Activated naive CD4-positive, alpha-beta T cell treated with anti-CD3 and anti-CD28 coated beads, Interleukin-2, amount 50 U/mL, for 24 hours (primary cell): ENCODE results near the gene ITPR1.
A peak's percentile ranks its signal among the peaks of the same experiment; 100 is the strongest.

Experiments used
- H3K27ac Mint-ChIP-seq: one replicate; pipeline ENCODE4 v1.8.0; 2021; ENCODE audit warnings: mild to moderate bottlenecking, mixed read lengths
- H3K27me3 Mint-ChIP-seq: one replicate; pipeline ENCODE4 v1.8.0; 2021; ENCODE audit warnings: mixed read lengths
- H3K36me3 Mint-ChIP-seq: one replicate; pipeline ENCODE4 v1.8.0; 2021; ENCODE audit warnings: mixed read lengths
- H3K4me1 Mint-ChIP-seq: one replicate; pipeline ENCODE4 v1.8.0; 2021; ENCODE audit warnings: mixed read lengths
- H3K4me3 Mint-ChIP-seq: one replicate; pipeline ENCODE4 v1.8.0; 2021; ENCODE audit warnings: mild to moderate bottlenecking, mixed read lengths
- H3K9me3 Mint-ChIP-seq: one replicate; pipeline ENCODE4 v1.8.0; 2021; ENCODE audit warnings: mixed read lengths

The ITPR1 gene

GRCh38 chr3:4672725-4673275 is 179.7 kb downstream of the ITPR1 start:
- no peaks in the 10 kb centered on the region for H3K4me1 Mint-ChIP-seq
- H3K9me3 Mint-ChIP-seq: no peaks in the 10 kb centered on the region
- H3K36me3 Mint-ChIP-seq: peaks cover 30% of the 10 kb centered on the region
- no peak overlapping the region for H3K4me3 Mint-ChIP-seq
- no peak overlapping the region for H3K27ac Mint-ChIP-seq
- no peaks in the 10 kb centered on the region for H3K27me3 Mint-ChIP-seq

DNA sequence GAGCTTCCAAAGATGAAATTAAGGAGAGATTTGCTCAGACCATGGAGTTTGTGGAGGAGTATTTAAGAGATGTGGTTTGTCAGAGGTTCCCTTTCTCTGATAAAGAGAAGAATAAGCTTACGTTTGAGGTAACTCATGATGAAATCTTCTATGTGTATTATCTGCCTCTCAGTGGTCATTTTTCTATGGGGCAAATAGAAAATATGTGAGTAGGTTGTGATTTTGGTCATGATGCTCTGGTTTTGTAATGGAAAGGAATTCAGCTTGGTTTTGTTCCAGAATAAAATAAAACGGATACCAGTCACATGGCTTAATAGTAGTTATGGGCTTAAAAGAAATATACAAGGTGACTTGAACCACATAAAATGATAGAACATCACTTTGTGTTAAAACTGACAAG is 181.1 kb downstream of the ITPR1 start:
- Mint-ChIP-seq H3K9me3 (no peaks in the 10 kb centered on the region), H3K36me3 (peaks cover 36% of the 10 kb centered on the region), H3K4me1 (no peaks in the 10 kb centered on the region), H3K27ac (no peak overlapping the region), H3K27me3 (no peaks in the 10 kb centered on the region), H3K4me3 (no peak overlapping the region)

GRCh38 chr3:4675704-4676103 is 182.6 kb downstream of the ITPR1 start:
- H3K36me3 Mint-ChIP-seq: peaks cover 33% of the 10 kb centered on the region
- no peaks in the 10 kb centered on the region for H3K9me3 Mint-ChIP-seq
- no peak overlapping the region for H3K27ac Mint-ChIP-seq

DNA sequence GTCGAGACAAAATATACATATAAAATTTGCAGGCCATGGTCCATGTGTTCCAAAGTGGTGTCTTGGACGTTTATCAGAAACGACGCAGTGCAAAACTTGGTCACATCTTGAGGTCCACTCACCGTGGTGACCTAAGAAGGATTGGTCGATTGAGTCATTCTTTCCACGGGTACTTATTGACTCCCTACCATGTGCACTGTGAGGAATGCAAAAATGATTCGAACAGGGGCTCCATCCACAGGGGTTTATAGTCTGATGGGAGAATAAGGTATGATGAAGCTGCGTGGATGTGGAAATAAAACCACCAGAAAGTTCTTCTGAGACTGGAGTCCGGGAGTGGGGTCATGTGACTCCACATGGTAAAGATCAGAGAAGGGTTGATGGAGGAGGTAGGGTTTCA is 185.2 kb downstream of the ITPR1 start:
- peaks cover 32% of the 10 kb centered on the region for H3K36me3 Mint-ChIP-seq
- no peaks in the 10 kb centered on the region for H3K4me1 Mint-ChIP-seq
- H3K27me3 Mint-ChIP-seq: no peaks in the 10 kb centered on the region
- no peak overlapping the region for H3K4me3 Mint-ChIP-seq
- H3K9me3 Mint-ChIP-seq: no peaks in the 10 kb centered on the region
- no peak overlapping the region for H3K27ac Mint-ChIP-seq

More at GRCh38 chr3:4675704-4676103, 182.6 kb downstream of the ITPR1 start:
- no peak overlapping the region for H3K4me3 Mint-ChIP-seq
- no peaks in the 10 kb centered on the region for H3K27me3 Mint-ChIP-seq
- no peaks in the 10 kb centered on the region for H3K4me1 Mint-ChIP-seq

DNA sequence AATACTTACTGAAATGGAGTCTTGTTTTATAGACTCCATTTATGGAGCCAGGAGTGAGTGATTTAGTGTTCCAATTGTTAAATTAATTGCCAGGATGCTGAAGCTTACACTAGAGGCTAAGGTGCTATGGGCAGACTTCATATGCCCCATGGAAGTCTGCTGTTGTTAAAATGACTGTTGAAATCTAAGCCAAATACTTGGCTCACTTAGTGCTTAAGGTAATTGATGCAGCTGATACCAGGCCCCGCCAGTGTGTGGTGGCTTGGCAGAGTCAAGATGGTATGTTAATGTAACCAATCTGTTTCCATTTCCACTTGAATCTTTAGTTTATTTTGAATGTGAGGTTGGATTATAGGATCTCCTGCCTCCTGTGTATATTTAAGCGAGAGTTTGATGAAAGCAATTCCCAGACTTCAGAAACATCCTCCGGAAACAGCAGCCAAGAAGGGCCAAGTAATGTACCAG is 187.1 kb downstream of the ITPR1 start:
- no peaks in the 10 kb centered on the region for H3K27me3 Mint-ChIP-seq
- H3K9me3 Mint-ChIP-seq: no peaks in the 10 kb centered on the region
- no peak overlapping the region for H3K27ac Mint-ChIP-seq
- H3K4me3 Mint-ChIP-seq: no peak overlapping the region
- peaks cover 31% of the 10 kb centered on the region for H3K36me3 Mint-ChIP-seq
- H3K4me1 Mint-ChIP-seq: no peaks in the 10 kb centered on the region

GRCh38 chr3:4680871-4681300 is 187.7 kb downstream of the ITPR1 start:
- H3K9me3 Mint-ChIP-seq: no peaks in the 10 kb centered on the region
- peaks cover 36% of the 10 kb centered on the region for H3K36me3 Mint-ChIP-seq
- H3K27ac Mint-ChIP-seq: no peak overlapping the region
- H3K4me1 Mint-ChIP-seq: no peaks in the 10 kb centered on the region
- H3K27me3 Mint-ChIP-seq: no peaks in the 10 kb centered on the region
- no peak overlapping the region for H3K4me3 Mint-ChIP-seq

DNA sequence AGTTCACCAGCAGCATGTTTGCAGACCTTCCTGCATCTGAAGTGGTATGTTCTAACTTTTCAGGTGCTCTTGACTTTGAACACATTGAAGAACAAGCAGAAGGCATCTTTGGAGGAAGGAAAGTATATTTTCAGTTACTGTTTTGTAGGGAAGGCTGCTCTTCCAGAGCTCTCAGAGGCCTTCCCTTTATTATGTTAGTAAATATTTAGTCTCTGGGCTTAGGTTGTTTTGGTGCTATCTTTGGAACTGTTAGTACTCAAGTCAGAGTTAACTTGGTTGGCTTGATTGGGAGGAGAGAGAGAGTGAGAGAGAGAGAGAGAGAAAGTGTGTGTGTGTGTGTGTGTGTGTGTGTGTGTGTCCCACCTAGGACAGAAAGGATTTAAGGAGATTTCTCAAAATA is 188.2 kb downstream of the ITPR1 start:
- Mint-ChIP-seq H3K36me3 (peaks cover 36% of the 10 kb centered on the region), H3K4me1 (no peaks in the 10 kb centered on the region), H3K9me3 (no peaks in the 10 kb centered on the region), H3K27me3 (no peaks in the 10 kb centered on the region), H3K4me3 (no peak overlapping the region), H3K27ac (peak overlapping the region; percentile 2)

- Mint-ChIP-seq H3K4me3 (no peak overlapping the region), H3K4me1 (no peaks in the 10 kb centered on the region), H3K36me3 (peaks cover 39% of the 10 kb centered on the region), H3K9me3 (no peaks in the 10 kb centered on the region), H3K27ac (no peak overlapping the region), H3K27me3 (no peaks in the 10 kb centered on the region)
Observed at GRCh38 chr3:4684117-4684516, 191.0 kb downstream of the ITPR1 start.

- H3K27me3 Mint-ChIP-seq: no peaks in the 10 kb centered on the region
- H3K9me3 Mint-ChIP-seq: no peaks in the 10 kb centered on the region
- H3K36me3 Mint-ChIP-seq: peaks cover 43% of the 10 kb centered on the region
- no peaks in the 10 kb centered on the region for H3K4me1 Mint-ChIP-seq
- H3K4me3 Mint-ChIP-seq: no peak overlapping the region
- H3K27ac Mint-ChIP-seq: no peak overlapping the region
Observed at GRCh38 chr3:4684976-4685375, 191.8 kb downstream of the ITPR1 start.

DNA sequence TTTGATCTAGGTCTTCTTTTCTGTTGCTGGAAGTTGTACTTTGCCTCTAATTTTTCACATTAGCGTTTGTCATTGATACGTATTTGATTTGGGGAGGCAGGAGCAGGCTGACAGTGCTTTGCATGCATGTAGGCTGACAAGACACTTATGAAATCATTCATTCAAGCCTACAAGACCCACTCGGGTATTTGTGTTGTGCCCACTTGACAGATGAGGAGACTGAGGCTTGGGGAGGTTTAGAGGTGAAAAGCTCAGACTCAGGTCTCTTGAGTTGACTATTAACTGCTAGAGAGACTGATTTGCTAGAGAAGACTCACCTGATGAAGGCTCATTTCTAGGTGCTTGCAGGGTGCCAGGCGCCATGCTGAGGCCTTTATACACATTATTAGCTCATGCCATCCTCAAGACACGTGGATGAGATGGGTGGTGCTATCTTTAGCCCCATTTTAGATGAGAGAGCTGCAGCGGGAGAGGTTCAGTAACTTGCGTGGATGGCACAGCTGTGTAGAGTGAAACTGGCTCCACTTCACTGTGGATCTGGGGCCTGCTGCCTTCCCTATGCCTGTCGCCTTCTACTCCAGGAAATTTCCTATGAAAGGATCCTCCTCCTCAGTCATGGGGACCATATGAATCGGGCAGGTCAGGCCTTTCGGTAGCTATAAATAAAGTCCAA is 192.7 kb downstream of the ITPR1 start:
- no peaks in the 10 kb centered on the region for H3K4me1 Mint-ChIP-seq
- H3K27ac Mint-ChIP-seq: no peak overlapping the region

DNA sequence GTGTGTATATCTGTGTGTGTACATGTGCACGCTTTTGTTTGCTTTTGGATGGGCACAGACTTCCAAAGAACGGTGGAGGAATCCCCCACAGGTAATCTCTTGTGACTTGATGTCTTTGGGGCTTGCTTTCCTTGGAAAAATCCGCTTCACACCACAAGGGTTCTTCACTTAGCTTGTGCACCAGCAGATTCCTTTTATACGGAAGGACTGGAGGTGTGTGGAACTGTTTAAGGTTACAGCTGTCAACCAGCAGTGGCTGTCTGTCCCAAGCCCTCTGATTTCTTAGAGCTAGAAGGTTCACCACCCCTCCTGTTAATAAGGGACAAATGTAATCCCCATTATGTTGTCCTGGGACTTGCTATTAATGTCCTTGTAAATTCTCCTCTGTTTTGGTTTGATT is 193.5 kb downstream of the ITPR1 start:
- H3K4me1 Mint-ChIP-seq: no peaks in the 10 kb centered on the region
- peaks cover 41% of the 10 kb centered on the region for H3K36me3 Mint-ChIP-seq
- H3K27ac Mint-ChIP-seq: no peak overlapping the region
- H3K4me3 Mint-ChIP-seq: no peak overlapping the region
- H3K27me3 Mint-ChIP-seq: no peaks in the 10 kb centered on the region
- H3K9me3 Mint-ChIP-seq: no peaks in the 10 kb centered on the region

More for the DNA sequence above, 192.7 kb downstream of the ITPR1 start:
- H3K4me3 Mint-ChIP-seq: no peak overlapping the region
- peaks cover 41% of the 10 kb centered on the region for H3K36me3 Mint-ChIP-seq
- H3K27me3 Mint-ChIP-seq: no peaks in the 10 kb centered on the region
- H3K9me3 Mint-ChIP-seq: no peaks in the 10 kb centered on the region

DNA sequence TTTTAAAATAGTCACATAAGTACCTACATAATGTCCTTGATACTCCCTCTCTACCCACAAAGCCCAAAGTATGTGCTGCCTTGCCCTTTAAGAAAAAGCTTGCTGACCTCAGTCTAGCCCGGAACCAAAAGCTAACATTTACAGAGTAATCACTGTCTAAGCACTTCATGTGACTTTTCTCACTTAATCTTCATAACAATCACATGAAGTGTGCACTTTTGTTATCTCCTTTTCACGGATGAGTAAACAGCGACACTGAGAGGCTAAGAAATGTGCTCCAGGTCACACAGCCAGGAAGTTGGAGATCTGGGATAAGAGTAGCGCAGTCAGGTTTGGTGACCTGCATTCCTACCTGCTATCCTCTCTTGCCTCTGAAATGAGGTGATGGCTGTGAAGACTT is 194.0 kb downstream of the ITPR1 start:
- H3K4me3 Mint-ChIP-seq: no peak overlapping the region
- H3K4me1 Mint-ChIP-seq: no peaks in the 10 kb centered on the region
- H3K27me3 Mint-ChIP-seq: no peaks in the 10 kb centered on the region
- H3K36me3 Mint-ChIP-seq: peaks cover 41% of the 10 kb centered on the region
- H3K27ac Mint-ChIP-seq: no peak overlapping the region
- H3K9me3 Mint-ChIP-seq: no peaks in the 10 kb centered on the region

DNA sequence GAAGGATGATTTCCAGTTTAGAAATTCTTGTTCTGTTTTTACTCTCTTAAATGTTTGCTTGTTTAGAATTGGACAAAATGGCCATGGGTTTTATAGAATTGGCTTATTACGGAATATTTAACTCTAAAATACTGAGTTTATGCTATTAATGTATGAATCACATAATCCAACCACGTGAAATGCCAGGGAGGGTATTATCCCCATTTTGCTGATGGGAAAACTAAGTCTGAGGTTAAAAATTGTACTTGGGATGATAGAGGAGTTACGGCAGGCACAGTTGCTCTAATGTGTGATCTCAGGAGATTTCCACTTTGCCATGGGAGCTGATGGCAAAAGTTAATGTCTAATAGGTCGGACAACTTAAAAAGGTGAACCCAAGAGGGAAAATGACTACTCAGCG is 194.4 kb downstream of the ITPR1 start:
- H3K27ac Mint-ChIP-seq: no peak overlapping the region
- no peaks in the 10 kb centered on the region for H3K27me3 Mint-ChIP-seq
- no peak overlapping the region for H3K4me3 Mint-ChIP-seq
- no peaks in the 10 kb centered on the region for H3K4me1 Mint-ChIP-seq
- no peaks in the 10 kb centered on the region for H3K9me3 Mint-ChIP-seq
- peaks cover 42% of the 10 kb centered on the region for H3K36me3 Mint-ChIP-seq

- Mint-ChIP-seq H3K27me3 (no peaks in the 10 kb centered on the region), H3K4me3 (no peak overlapping the region), H3K4me1 (no peaks in the 10 kb centered on the region), H3K36me3 (peaks cover 45% of the 10 kb centered on the region), H3K9me3 (no peaks in the 10 kb centered on the region), H3K27ac (no peak overlapping the region)
Observed at GRCh38 chr3:4688411-4688810, 195.3 kb downstream of the ITPR1 start.

DNA sequence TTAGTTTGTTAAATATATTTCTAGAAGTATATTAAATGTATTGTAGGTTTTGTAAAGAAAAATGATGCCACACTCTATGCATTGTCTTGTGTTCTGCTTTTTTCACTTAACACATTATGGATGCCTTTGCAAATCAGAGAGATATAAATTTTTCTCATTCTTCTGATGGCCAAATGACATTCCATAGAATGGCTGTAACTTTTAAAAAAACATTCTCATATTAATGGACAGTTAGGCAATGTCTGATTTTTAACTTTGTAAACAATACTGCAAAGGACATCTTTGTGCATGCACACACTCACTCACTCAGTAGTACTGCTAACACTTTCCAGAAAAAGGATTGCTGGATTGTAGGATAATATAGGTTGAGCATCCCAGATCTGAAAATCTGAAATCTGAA is 195.9 kb downstream of the ITPR1 start:
- Mint-ChIP-seq H3K27me3 (no peaks in the 10 kb centered on the region), H3K27ac (no peak overlapping the region), H3K4me3 (no peak overlapping the region), H3K4me1 (no peaks in the 10 kb centered on the region), H3K36me3 (peaks cover 45% of the 10 kb centered on the region), H3K9me3 (no peaks in the 10 kb centered on the region)

DNA sequence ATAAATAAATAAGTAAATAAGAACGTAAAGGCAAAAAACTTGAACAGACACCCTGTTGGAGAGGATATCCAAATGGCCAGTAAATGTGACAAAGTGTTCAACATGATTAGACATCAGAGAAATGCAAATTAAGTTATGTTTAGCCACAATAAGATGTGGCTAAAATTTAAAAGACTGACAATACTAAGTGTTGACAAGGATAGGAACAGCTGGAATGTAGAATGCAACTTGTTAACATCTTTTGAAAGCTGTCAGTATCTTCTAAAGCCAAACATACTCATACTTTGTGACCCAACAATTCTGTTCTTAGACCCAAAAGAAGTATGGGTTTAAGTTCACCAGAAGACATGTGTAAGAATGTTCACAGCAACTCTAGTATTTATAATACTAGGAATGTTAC is 197.1 kb downstream of the ITPR1 start:
- Mint-ChIP-seq H3K4me1 (no peaks in the 10 kb centered on the region), H3K27ac (no peak overlapping the region), H3K4me3 (no peak overlapping the region), H3K27me3 (no peaks in the 10 kb centered on the region), H3K9me3 (no peaks in the 10 kb centered on the region), H3K36me3 (peaks cover 42% of the 10 kb centered on the region)

DNA sequence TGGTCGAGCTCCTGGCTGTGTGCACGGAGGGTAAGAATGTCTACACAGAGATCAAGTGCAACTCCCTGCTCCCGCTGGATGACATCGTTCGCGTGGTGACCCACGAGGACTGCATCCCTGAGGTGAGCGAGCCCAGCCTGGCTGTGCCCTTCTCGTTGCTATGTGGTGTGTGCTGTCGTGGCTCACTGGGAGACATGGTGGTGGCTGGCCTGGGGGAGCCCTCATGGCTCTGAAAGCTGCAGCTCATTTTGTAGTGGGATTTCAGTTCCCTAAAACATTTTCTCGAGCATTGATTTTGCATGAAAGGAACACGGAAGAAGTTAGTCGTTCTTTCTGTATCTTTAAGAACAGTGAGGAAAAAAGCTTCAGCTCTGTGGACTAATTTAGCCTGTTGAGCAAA is 200.5 kb downstream of the ITPR1 start:
- Mint-ChIP-seq H3K9me3 (no peaks in the 10 kb centered on the region), H3K36me3 (peaks cover 21% of the 10 kb centered on the region), H3K4me1 (no peaks in the 10 kb centered on the region), H3K27ac (no peak overlapping the region), H3K4me3 (no peak overlapping the region), H3K27me3 (no peaks in the 10 kb centered on the region)
